OCI-LY7 (cell line): ENCODE measurements around the gene KCNC2. TPM values are rescaled to one million over a fixed set of nuclear protein-coding genes. Genes with fewer than 3 reads are reported as not detected.

ENCODE experiments used
- BruUV-seq: library from RNA; stranded (reverse); fragments of 400-500 nt; replicated peaks from 2 replicates; lab custom pipeline; 2021; lab: Mats Ljungman, UMichigan
- CTCF ChIA-PET: fragments of 300-600 bp; sonication (Branson Sonifier 250); formaldehyde crosslinking; loops from one replicate; lab custom pipeline; 2022; ENCODE audit warnings: antibody characterized with exemption; ENCODE audit not compliant: unreplicated experiment; lab: Charles Lee
- POLR2A ChIA-PET: fragments of 300-600 bp; sonication (Branson Sonifier 250); formaldehyde crosslinking; loops from one replicate; lab custom pipeline; 2022; ENCODE audit warnings: antibody characterized with exemption; lab: Charles Lee
- DNase-seq: peaks from one replicate; pipeline ENCODE4 v3.0.0-alpha.2; 2015; ENCODE audit warnings: low spot score
- H2AFZ ChIP-seq: fragments of 200-600 bp; sonication (generic), shearing (Covaris generic); 2 replicates; pipeline ENCODE4 v1.6.1; 2014; ENCODE audit warnings: mild to moderate bottlenecking, antibody characterized with exemption, low read length, moderate library complexity
- H3K27ac ChIP-seq: fragments of 200-600 bp; sonication (generic); 2 replicates; pipeline ENCODE4 v1.5.1; 2014; ENCODE audit warnings: mixed run types, low read depth, mild to moderate bottlenecking, moderate library complexity, low read length, inconsistent platforms; ENCODE audit not compliant: poor library complexity, severe bottlenecking
- H3K36me3 ChIP-seq: fragments of 200-600 bp; sonication (generic); 2 replicates; pipeline ENCODE4 v1.6.1; 2014; ENCODE audit warnings: mild to moderate bottlenecking, antibody characterized with exemption, low read length, moderate library complexity, mixed read lengths; ENCODE audit not compliant: insufficient read depth
- H3K4me1 ChIP-seq: fragments of 200-600 bp; sonication (generic); 2 replicates; pipeline ENCODE4 v1.5.1; 2014; ENCODE audit warnings: mild to moderate bottlenecking, low read length; ENCODE audit not compliant: insufficient read depth, poor library complexity, severe bottlenecking
- H3K4me2 ChIP-seq: fragments of 200-600 bp; sonication (generic); 2 replicates; pipeline ENCODE4 v1.6.1; 2014; ENCODE audit warnings: mild to moderate bottlenecking, low read length
- H3K4me3 ChIP-seq: fragments of 200-600 bp; sonication (generic); 2 replicates; pipeline ENCODE4 v1.5.1; 2014; ENCODE audit warnings: mild to moderate bottlenecking, low read depth, low read length; ENCODE audit not compliant: poor library complexity, severe bottlenecking
- H3K79me2 ChIP-seq: fragments of 200-600 bp; sonication (generic); 2 replicates; pipeline ENCODE4 v1.6.1; 2016; ENCODE audit warnings: low read depth, mild to moderate bottlenecking, low read length, moderate library complexity, mixed read lengths; ENCODE audit not compliant: insufficient read depth
- H3K9me2 ChIP-seq: fragments of 200-600 bp; sonication (generic); 2 replicates; pipeline ENCODE4 v1.6.1; 2016; ENCODE audit warnings: mild to moderate bottlenecking, low read length, mixed read lengths; ENCODE audit not compliant: insufficient read depth
- H3K9me3 ChIP-seq: fragments of 200-600 bp; sonication (generic); 2 replicates; pipeline ENCODE4 v1.6.1; 2014; ENCODE audit warnings: mild to moderate bottlenecking, mixed run types, low read length, mixed read lengths
- H4K20me1 ChIP-seq: fragments of 200-600 bp; sonication (generic); 2 replicates; pipeline ENCODE4 v1.6.1; 2014; ENCODE audit warnings: mild to moderate bottlenecking, antibody characterized with exemption, low read length, moderate library complexity, mixed read lengths; ENCODE audit not compliant: insufficient read depth
- EZH2phosphoT487 ChIP-seq: fragments of 200-600 bp; sonication (generic); IDR thresholded peaks from 2 replicates; pipeline ENCODE4 v1.6.1; 2018; ENCODE audit warnings: low read depth, borderline replicate concordance, mild to moderate bottlenecking, mixed run types, antibody characterized with exemption, low read length, moderate library complexity, mixed read lengths
- intact Hi-C: fragments of 100-400 bp; cut with micrococcal nuclease; formaldehyde crosslinking; loops from one replicate; pipeline ENCODE4 v1.10.0; 2022; ENCODE audit not compliant: unreplicated experiment
- total RNA-seq, 2 experiments: library from RNA; depleted of rRNA in 1 of 2; stranded (reverse); fragments of >200 nt in 1 of 2; shearing (Covaris generic) in 1 of 2; gene quantifications; 2 replicates each; pipeline ENCODE4 v1.2.3, GENCODE V29; 2014 to 2022
- TF ChIP-seq, protein P1 (sequence below): fragments of 200-600 bp; sonication (generic); conservative IDR thresholded peaks from 2 replicates; pipeline ENCODE4 v1.5.1; 2014; ENCODE audit warnings: mild to moderate bottlenecking, antibody characterized with exemption, low read length, moderate library complexity, mixed read lengths

Gene KCNC2
- total RNA-seq, 2 experiments from 2014 or later = not detected

DNA sequence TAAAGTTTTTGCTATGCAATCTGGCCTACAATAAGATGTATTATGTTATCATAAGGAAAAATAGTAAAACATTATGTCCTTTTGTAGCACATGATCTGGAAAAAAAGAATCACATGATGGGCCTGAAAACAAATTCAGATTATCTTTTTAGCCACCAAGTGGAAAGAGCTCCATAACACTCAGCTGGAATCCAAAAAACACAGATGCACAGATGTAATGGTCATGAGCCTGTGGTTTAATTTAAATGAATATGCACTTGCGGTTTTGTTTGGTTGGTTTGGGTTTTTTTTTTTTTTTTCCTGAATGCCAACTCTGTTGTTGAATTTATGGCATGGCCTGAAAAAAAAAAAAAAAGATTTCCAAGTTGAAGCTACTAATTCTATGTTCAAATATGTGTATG, 4.1 kb downstream of the KCNC2 start:
- H3K79me2 ChIP-seq = no peaks in the 10 kb centered on the region
- H3K4me3 ChIP-seq = no peak overlapping the region
- ChIA-PET CTCF (no interaction called here), POLR2A (interaction anchor here (0.6 to 0.7 kb wide), 3 partner anchors 133 to 1264 kb away, joined by 3 read pairs; no protein-coding TSS in a partner anchor)
- no TSS peak for BruUV-seq
- DNase-seq = no peak
- no peak overlapping the region for H3K4me2 ChIP-seq
- TF ChIP-seq, protein P1, sequence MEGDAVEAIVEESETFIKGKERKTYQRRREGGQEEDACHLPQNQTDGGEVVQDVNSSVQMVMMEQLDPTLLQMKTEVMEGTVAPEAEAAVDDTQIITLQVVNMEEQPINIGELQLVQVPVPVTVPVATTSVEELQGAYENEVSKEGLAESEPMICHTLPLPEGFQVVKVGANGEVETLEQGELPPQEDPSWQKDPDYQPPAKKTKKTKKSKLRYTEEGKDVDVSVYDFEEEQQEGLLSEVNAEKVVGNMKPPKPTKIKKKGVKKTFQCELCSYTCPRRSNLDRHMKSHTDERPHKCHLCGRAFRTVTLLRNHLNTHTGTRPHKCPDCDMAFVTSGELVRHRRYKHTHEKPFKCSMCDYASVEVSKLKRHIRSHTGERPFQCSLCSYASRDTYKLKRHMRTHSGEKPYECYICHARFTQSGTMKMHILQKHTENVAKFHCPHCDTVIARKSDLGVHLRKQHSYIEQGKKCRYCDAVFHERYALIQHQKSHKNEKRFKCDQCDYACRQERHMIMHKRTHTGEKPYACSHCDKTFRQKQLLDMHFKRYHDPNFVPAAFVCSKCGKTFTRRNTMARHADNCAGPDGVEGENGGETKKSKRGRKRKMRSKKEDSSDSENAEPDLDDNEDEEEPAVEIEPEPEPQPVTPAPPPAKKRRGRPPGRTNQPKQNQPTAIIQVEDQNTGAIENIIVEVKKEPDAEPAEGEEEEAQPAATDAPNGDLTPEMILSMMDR = no peak
- TF ChIP-seq EZH2phosphoT487 = no peak
- no peaks in the 10 kb centered on the region for H3K9me3 ChIP-seq
- H4K20me1 ChIP-seq = no peaks in the 10 kb centered on the region
- no peaks in the 10 kb centered on the region for H3K9me2 ChIP-seq
- H2AFZ ChIP-seq = no peak overlapping the region
- no peaks in the 10 kb centered on the region for H3K36me3 ChIP-seq
- H3K27ac ChIP-seq = no peak overlapping the region
- intact Hi-C loops = no loop called here
- no peaks in the 10 kb centered on the region for H3K4me1 ChIP-seq

DNA sequence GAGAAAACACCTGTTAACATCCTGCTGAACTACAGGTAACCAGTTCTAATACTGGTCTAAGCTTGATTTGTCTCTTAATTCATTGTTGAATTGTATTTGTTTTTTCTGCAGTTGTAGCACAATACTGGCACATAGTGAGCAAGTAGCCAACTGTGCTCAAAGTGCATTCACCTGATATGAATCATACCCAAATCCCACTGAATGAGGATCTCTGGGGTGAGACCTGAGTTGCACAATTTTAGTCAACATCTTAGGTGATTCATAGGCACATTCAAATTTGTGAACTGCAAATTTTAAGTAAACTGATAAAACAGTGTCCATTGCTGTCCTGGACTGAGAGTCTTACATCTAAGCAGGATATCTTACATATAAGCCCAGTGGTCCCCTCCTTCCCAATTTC, 12.8 kb downstream of the KCNC2 start:
- no peak overlapping the region for H3K27ac ChIP-seq
- ChIA-PET CTCF (no interaction called here), POLR2A (no interaction called here)
- no peak overlapping the region for H3K4me3 ChIP-seq
- DNase-seq = no peak
- TF ChIP-seq, protein P1 = no peak
- TF ChIP-seq EZH2phosphoT487 = no peak
- no peaks in the 10 kb centered on the region for H3K79me2 ChIP-seq
- no peaks in the 10 kb centered on the region for H3K9me2 ChIP-seq
- H3K36me3 ChIP-seq = no peaks in the 10 kb centered on the region
- no TSS peak for BruUV-seq
- no peak overlapping the region for H3K4me2 ChIP-seq
- no peak overlapping the region for H2AFZ ChIP-seq
- H3K4me1 ChIP-seq = no peaks in the 10 kb centered on the region
- H4K20me1 ChIP-seq = no peaks in the 10 kb centered on the region
- intact Hi-C loops = no loop called here
- no peaks in the 10 kb centered on the region for H3K9me3 ChIP-seq

DNA sequence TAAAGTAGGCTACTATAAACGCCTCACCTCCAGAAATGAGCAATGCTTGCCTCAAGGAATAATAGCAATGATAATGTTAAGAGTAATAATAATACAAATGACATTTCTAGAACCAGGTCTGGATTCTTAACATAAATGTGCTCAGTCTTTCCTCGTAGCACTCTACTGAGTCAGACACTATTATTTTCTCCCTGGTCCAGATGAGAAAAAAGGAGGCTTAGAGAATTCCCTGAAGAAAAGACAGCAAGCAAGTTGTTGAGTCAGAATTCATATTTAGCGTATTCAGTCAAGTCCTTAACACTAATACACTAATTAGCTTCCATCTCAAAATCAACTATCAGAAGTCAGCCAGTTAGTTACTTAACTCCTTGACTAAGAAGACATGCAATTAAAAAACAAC, 13.2 kb downstream of the KCNC2 start:
- Histone ChIP-seq H2AFZ (no peak overlapping the region), H3K27ac (no peak overlapping the region), H3K9me3 (no peaks in the 10 kb centered on the region), H3K4me2 (no peak overlapping the region), H4K20me1 (no peaks in the 10 kb centered on the region), H3K4me1 (no peaks in the 10 kb centered on the region), H3K4me3 (no peak overlapping the region), H3K9me2 (no peaks in the 10 kb centered on the region), H3K79me2 (no peaks in the 10 kb centered on the region), H3K36me3 (no peaks in the 10 kb centered on the region)
- POLR2A ChIA-PET = no interaction called here
- no peak for DNase-seq
- no TSS peak for BruUV-seq
- CTCF ChIA-PET = no interaction called here
- intact Hi-C loops = no loop called here
- TF ChIP-seq EZH2phosphoT487 = no peak
- TF ChIP-seq, protein P1 = no peak
